PFSK-1 (cell line): Measurements from ENCODE around the gene OR6N1.

Experiments
- FOXP2 ChIP-seq: optimal IDR thresholded peaks from 2 replicates; pipeline ENCODE3; 2011; ENCODE audit warnings: borderline replicate concordance, control low read depth, inconsistent platforms; ENCODE audit not compliant: insufficient read depth; ENCODE audit errors: extremely low read length, extremely low read depth
- POLR2AphosphoS5 ChIP-seq: IDR thresholded peaks from 2 replicates; pipeline ENCODE4 v1.6.1; 2012; ENCODE audit warnings: low read depth, mild to moderate bottlenecking, control low read depth, low read length, moderate library complexity
- REST ChIP-seq, 2 experiments: IDR thresholded peaks; 2 replicates each; pipeline versions ENCODE4 v1.6.1 to v1.8.0; 2011 to 2012; ENCODE audit warnings: low read depth in 2 of 2, low read length in 2 of 2, control low read depth in 1 of 2, inconsistent platforms in 1 of 2, mild to moderate bottlenecking in 1 of 2, moderate library complexity in 1 of 2; ENCODE audit not compliant: insufficient read depth in 1 of 2
- SIN3A ChIP-seq: IDR thresholded peaks from 2 replicates; pipeline ENCODE4 v1.6.1; 2012; ENCODE audit warnings: mild to moderate bottlenecking, low read length, moderate library complexity, borderline replicate concordance; ENCODE audit not compliant: insufficient read depth
- TAF1 ChIP-seq: IDR thresholded peaks from 2 replicates; pipeline ENCODE4 v1.6.1; 2012; ENCODE audit warnings: low read length, control low read depth, borderline replicate concordance; ENCODE audit not compliant: insufficient read depth

GRCh38 chr1:158720620-158721019 lies 51.4 kb downstream of the OR6N1 start, which contains the start of gene OR6K3:
- TF ChIP-seq TAF1 (no peak), POLR2AphosphoS5 (no peak), SIN3A (no peak), REST (IDR thresholded peaks at IDR 0.05; ENCODE audit: insufficient read depth in 1 of 2, low read depth in 2 of 2, low read length in 2 of 2) (no peak), FOXP2 (no peak)
